22Rv1 (cell line): Measurements from ENCODE around the gene CCDC15.

Experiments
- H3K27ac ChIP-seq: fragments of 450-650 bp; 2 replicates; pipeline ENCODE4 v1.5.1; 2017
- CTCF ChIP-seq: fragments of 450-650 bp; IDR thresholded peaks from 2 replicates; pipeline ENCODE4 v1.5.1; 2017; ENCODE audit warnings: mild to moderate bottlenecking
- ZFX ChIP-seq: fragments of 450-650 bp; IDR thresholded peaks from 2 replicates; pipeline ENCODE4 v1.6.1; 2017; ENCODE audit warnings: antibody characterized with exemption, borderline replicate concordance

Gene CCDC15

GRCh38 chr11:125083312-125084056 is 129.5 kb downstream of the CCDC15 start:
- TF ChIP-seq CTCF (no peak), ZFX (no peak)

GRCh38 chr11:125084057-125084416 is 130.0 kb downstream of the CCDC15 start:
- H3K27ac ChIP-seq: no peak overlapping the region
- TF ChIP-seq ZFX: no peak
- TF ChIP-seq CTCF: no peak

More at GRCh38 chr11:125083312-125084056, 129.5 kb downstream of the CCDC15 start:
- no peak overlapping the region for H3K27ac ChIP-seq

GRCh38 chr11:125084761-125085231 is 130.8 kb downstream of the CCDC15 start:
- TF ChIP-seq CTCF (no peak), ZFX (no peak)
- H3K27ac ChIP-seq: no peak overlapping the region

GRCh38 chr11:125085301-125086081 is 131.5 kb downstream of the CCDC15 start:
- TF ChIP-seq ZFX (no peak), CTCF (no peak)
- no peak overlapping the region for H3K27ac ChIP-seq

- H3K27ac ChIP-seq: no peak overlapping the region
- TF ChIP-seq ZFX (no peak), CTCF (no peak)
These were observed 132.8 kb downstream of the CCDC15 start for GRCh38 chr11:125086633-125087296.

- no peak for TF ChIP-seq CTCF
- no peak for TF ChIP-seq ZFX
- H3K27ac ChIP-seq: no peak overlapping the region
These were observed 134.1 kb downstream of the CCDC15 start for GRCh38 chr11:125088123-125088522.
